HG03196 (cell line): ENCODE data around the gene CTSA.
A peak's percentile ranks its signal among the peaks of the same experiment; 100 is the strongest.

Source experiments
- ATAC-seq: cut with Tn5 transposase; IDR thresholded peaks from one replicate; pipeline ENCODE4 v1.9.1; 2021; ENCODE audit not compliant: unreplicated experiment

Gene CTSA

GRCh38 chr20:45890985-45891983, at the start of gene CTSA, which contains the start of gene NEURL2:
Gene CTSA (plus strand): TSS chr20:45891335. CDS start chr20:45891569, 234 bp downstream.
Gene NEURL2 (minus strand): TSS chr20:45891208. CDS start chr20:45890991, 217 bp downstream.
- peak; percentile 68 for ATAC-seq

- ATAC-seq = no peak
Measured at GRCh38 chr20:45841407-45842129, 49.6 kb upstream of the CTSA start.

GRCh38 chr20:45842169-45842812, 48.8 kb upstream of the CTSA start:
- no peak for ATAC-seq

GRCh38 chr20:45843506-45843905, 47.6 kb upstream of the CTSA start:
- ATAC-seq = no peak

- ATAC-seq = no peak
Measured at GRCh38 chr20:45845452-45845851, 45.7 kb upstream of the CTSA start.

- ATAC-seq = no peak
Measured at GRCh38 chr20:45848421-45848820, 42.7 kb upstream of the CTSA start.

- no peak for ATAC-seq
Measured at GRCh38 chr20:45848969-45849582, 42.1 kb upstream of the CTSA start.

- ATAC-seq = no peak
Measured at GRCh38 chr20:45850238-45850637, 40.9 kb upstream of the CTSA start.

GRCh38 chr20:45850926-45851325, 40.2 kb upstream of the CTSA start:
- ATAC-seq = no peak

- ATAC-seq = no peak
Measured at GRCh38 chr20:45851501-45851900, 39.6 kb upstream of the CTSA start.

- no peak for ATAC-seq
Measured at GRCh38 chr20:45852326-45852725, 38.8 kb upstream of the CTSA start.

GRCh38 chr20:45853484-45853883, 37.7 kb upstream of the CTSA start:
- ATAC-seq = no peak

- peak; percentile 91 for ATAC-seq
Measured at GRCh38 chr20:45857114-45857881, 33.8 kb upstream of the CTSA start, which contains the start of the genes ACOT8 and ZSWIM3. Gene ACOT8 (minus strand): TSS chr20:45857392. CDS start chr20:45857315, 77 bp downstream. Gene ZSWIM3 (plus strand): TSS chr20:45857614. CDS start chr20:45857826, 212 bp downstream.

- peak; percentile 8 for ATAC-seq
Measured at GRCh38 chr20:45857882-45858216, 33.3 kb upstream of the CTSA start.

GRCh38 chr20:45859916-45860315, 31.2 kb upstream of the CTSA start:
- ATAC-seq = no peak

- no peak for ATAC-seq
Measured at GRCh38 chr20:45860560-45861220, 30.4 kb upstream of the CTSA start.

GRCh38 chr20:45861221-45862075, 29.7 kb upstream of the CTSA start:
- no peak for ATAC-seq
